Measurements from ENCODE around the gene TFAP2A.

The TFAP2A gene

DNA sequence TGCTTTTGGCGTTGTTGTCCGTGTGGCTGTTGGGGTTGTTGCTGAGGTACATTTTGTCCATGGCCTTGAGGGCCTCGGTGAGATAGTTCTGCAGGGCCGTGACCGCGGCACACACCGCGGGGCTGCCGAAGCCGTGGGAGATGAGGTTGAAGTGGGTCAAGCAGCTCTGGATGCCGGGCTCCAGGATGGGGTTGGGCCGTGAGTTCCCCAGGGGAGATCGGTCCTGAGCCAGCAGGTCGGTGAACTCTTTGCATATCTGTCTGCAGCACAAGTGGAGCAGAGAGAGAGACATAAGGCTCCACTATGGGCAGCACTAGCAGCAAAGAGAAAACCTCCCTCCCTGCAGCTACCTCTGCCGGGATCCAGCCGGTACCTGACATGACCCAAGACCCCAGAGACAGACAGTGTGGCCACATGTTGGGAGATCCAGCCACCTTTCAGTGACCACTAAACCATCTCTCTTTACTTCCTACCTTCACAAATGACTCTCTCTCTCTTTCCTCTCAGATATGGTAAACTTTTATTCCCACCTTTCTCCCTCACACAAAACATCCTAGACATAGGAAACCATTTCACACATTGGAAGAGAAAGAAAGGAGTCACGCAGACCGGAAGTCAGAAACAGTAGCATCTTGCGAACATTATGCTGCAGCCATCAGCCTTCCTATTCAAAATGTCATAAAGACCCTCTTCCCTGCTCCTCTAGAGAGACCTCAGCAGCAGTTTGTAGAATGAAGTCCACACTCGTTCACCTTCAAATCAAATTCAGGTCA lies 16.2 kb downstream of the TFAP2A start:
- DNase-seq = no peak

DNA sequence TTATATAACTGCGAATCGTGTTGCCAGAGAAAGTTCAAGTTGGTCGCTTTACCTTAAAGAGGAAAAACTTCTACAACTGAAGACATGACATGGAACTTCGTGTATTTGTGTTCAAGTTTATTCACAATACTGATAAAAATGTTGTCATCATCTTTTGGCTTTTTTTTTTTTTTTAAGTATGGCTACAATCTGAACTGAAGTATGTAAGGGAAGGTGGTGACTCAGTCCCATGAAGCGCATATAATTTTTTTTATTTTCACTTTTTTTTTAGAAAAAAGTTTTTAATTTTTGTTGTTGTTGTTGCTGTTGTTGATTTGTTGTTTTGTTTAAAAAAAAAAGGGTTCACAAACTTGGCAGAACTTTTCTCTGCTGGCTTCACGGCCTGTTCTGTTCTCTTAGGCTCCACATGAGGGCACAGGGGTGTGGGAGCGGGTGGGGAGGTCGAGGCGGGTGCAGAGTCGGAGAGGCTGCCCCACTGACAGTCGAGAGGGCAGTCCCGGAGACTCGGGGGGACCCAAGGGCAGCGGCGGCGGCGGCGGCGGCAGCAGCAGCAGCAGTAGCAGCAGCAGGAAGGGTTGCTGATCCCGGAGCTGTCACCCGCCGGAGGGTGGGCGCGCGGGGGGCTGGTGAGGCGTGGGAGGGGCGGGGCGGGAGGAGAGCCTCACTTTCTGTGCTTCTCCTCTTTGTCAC lies 17.0 kb downstream of the TFAP2A start:
- no peak for DNase-seq

GRCh38 chr6:10396785-10397184 lies 18.1 kb downstream of the TFAP2A start:
- DNase-seq = no peak

- DNase-seq = no peak
These were observed 18.9 kb downstream of the TFAP2A start for GRCh38 chr6:10395704-10396546.

- DNase-seq = no peak
These were observed 19.6 kb downstream of the TFAP2A start for GRCh38 chr6:10395171-10395703.

GRCh38 chr6:10393544-10394225 lies 21.2 kb downstream of the TFAP2A start:
- no peak for DNase-seq

DNA sequence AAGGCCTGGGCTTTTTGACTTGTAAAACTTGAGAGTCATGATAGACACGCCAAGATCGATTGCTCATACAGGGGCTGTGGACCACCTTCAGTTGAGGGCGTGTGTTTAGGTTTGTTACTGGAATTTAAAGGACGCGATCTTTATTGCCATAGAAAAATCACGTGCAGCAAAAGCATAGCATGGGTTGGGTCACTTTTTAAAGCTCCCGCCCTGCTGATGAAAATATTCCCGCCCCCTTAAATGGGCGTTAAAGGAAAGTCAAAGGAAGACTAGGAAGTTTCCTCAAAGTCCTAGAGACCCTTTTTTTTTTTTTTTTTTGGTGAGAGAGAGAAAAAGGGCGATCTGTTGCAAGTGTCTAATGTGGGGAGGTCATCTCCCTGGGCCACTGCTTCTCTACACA lies 23.1 kb downstream of the TFAP2A start:
- no peak for DNase-seq

GRCh38 chr6:10391299-10391630 lies 23.6 kb downstream of the TFAP2A start:
- DNase-seq = no peak

- DNase-seq = no peak
These were observed 24.2 kb downstream of the TFAP2A start for GRCh38 chr6:10390495-10391298.

DNA sequence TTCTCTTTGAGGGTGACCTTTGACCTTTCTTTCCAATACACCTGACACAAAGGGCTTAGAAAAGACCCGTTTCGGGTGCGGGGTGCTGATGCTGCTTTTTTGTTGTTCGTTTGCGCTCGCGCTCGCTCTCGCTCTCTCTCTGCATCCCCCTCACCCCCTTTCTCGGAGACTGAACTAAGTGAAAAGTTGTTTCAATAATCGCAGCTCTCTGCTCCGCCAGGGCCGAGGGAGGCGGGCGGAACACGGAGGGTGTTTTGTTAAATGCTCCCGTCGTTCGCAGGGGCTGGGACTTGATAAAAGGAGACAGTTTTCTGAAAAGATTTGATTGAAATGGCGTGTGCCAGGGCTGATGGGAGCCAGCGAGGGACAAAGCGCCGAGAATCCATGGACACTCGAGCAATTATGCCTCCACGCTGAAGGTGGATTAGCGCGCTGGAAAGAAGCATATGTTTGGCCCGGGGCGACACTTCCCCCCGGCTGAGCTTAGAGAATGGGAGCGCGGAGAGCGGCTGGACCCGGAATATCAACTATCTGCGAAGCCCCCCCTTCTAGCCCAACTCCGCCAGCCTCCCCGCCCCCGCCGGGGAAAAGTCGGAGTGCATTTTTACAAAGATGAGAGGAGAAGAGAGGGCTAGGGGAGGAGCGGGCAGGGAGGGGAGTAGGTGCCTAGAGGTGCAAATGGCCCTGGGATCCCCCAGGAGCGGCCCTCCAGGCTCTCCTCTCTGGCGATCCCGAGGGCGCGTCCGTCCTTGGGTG lies 25.0 kb downstream of the TFAP2A start:
- DNase-seq = no peak

GRCh38 chr6:10386756-10387654 lies 27.9 kb downstream of the TFAP2A start:
- no peak for DNase-seq

- no peak for DNase-seq
These were observed 28.7 kb downstream of the TFAP2A start for GRCh38 chr6:10386220-10386619.

GRCh38 chr6:10385524-10386132 lies 29.2 kb downstream of the TFAP2A start:
- DNase-seq = no peak

GRCh38 chr6:10384610-10385523 lies 30.0 kb downstream of the TFAP2A start:
- no peak for DNase-seq

DNA sequence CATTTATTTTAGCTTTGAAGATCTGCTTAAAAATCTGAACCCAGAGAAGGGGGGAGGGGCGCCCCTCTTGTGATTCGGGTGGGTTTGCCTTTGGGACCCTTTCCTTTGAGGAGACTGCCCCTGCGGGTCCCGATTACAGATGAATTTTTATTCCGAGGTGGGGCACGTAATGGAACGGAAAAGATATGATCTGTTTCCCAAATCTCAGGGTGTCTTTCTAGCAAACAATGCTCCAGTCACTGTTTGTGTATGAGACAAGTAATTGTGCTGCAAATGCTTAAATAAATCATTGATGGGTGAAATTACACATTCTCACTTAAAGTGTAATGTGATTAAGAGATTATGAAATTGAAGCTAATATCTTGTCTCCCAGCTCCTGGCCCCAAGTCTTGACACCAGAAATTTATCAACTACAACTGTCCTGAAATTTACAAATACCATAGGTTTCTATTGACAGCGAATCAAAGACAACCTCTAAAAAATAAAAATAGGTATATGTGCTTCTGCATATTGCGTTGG lies 30.7 kb downstream of the TFAP2A start:
- no peak for DNase-seq

- no peak for DNase-seq
These were observed 31.4 kb downstream of the TFAP2A start for GRCh38 chr6:10383331-10384090.

DNA sequence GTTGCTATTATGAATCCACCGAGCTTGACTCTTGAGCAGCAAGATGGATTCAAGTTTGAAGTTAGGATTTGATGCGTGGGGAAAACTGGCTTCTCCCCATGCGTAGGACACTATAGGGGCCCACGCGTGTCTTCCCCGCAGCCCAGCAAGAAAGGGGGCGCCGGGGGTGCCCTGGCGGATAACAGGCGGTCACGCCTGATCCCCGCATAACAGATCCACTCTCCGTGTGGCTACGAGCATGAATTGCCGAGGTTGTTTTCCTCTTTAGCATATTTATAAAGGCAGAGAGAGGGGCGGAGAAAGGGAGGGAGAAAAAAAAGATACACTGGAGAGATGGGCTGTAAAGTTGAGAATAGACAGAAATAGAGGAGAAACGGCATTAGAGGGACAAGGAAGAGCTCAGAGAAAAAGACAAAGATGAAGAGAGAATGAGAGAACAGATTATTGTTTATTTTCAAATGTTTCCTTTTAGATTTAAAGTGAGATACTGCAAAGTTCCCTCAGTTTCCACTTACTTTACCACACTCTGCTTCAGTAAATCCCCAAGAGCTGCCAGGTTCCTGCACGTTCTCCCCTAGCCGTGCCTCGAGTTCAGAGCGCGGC lies 32.0 kb downstream of the TFAP2A start:
- no peak for DNase-seq

Measured in activated CD4-positive, alpha-beta T cell treated with anti-CD3 and anti-CD28 coated beads for 4 hours (primary cell).